Left renal cortex interstitium (tissue), 4 donors: ENCODE results near the gene LRRC59. TPM values are rescaled to one million over a fixed set of nuclear protein-coding genes. Genes with fewer than 3 reads are reported as not detected.

Experiments
- DNase-seq, 4 donors: peaks; one replicate each; pipeline ENCODE4 v3.0.0-alpha.2; 2013; ENCODE audit warnings: low read depth in 4 of 4, low spot score in 2 of 4, missing footprints in 1 of 4
- polyA plus RNA-seq, 4 donors: library from polyadenylated mRNA; unstranded; fragments of 120-200 nt; gene quantifications; one replicate each; pipeline ENCODE4 v1.2.1, GENCODE V29; 2013; ENCODE audit not compliant: insufficient read length in 4 of 4

LRRC59 gene
- polyA plus RNA-seq, 4 donors = 55.2 to 62.0 (median 59.4) TPM

- DNase-seq = no peak
These were observed 33.9 kb downstream of the LRRC59 start for GRCh38 chr17:50363217-50364060.

- no peak for DNase-seq
These were observed 34.7 kb downstream of the LRRC59 start for GRCh38 chr17:50362661-50363060.

- DNase-seq = no peak
These were observed 35.5 kb downstream of the LRRC59 start for GRCh38 chr17:50361561-50362480.

- DNase-seq = no peak
These were observed 36.7 kb downstream of the LRRC59 start for GRCh38 chr17:50360486-50361115.

GRCh38 chr17:50359998-50360461 is 37.3 kb downstream of the LRRC59 start:
- no peak for DNase-seq

- DNase-seq = no peak
These were observed 38.2 kb downstream of the LRRC59 start for GRCh38 chr17:50359005-50359699.

- no peak for DNase-seq
These were observed 39.1 kb downstream of the LRRC59 start for GRCh38 chr17:50358177-50358576.

- DNase-seq = no peak
These were observed 40.3 kb downstream of the LRRC59 start for GRCh38 chr17:50356892-50357510.

- DNase-seq = no peak
These were observed 40.9 kb downstream of the LRRC59 start for GRCh38 chr17:50356418-50356817.

GRCh38 chr17:50355701-50356341 is 41.5 kb downstream of the LRRC59 start:
- DNase-seq = no peak

- DNase-seq = no peak
These were observed 42.0 kb downstream of the LRRC59 start for GRCh38 chr17:50355336-50355700.

- no peak for DNase-seq
These were observed 42.5 kb downstream of the LRRC59 start for GRCh38 chr17:50354776-50355175.

GRCh38 chr17:50354198-50354597 is 43.1 kb downstream of the LRRC59 start:
- DNase-seq = no peak

GRCh38 chr17:50353600-50354195 is 43.6 kb downstream of the LRRC59 start:
- DNase-seq = no peak

- no peak for DNase-seq
These were observed 44.4 kb downstream of the LRRC59 start for GRCh38 chr17:50352693-50353599.

GRCh38 chr17:50352072-50352692 is 45.1 kb downstream of the LRRC59 start:
- no peak for DNase-seq

- no peak for DNase-seq
These were observed 46.6 kb downstream of the LRRC59 start for GRCh38 chr17:50350733-50351132.

GRCh38 chr17:50349243-50349600 is 48.1 kb downstream of the LRRC59 start:
- DNase-seq = no peak
